Spleen (tissue), 7 donors: ENCODE measurements around the gene ZNF462.

Source experiments
- CTCF ChIP-seq, 11 experiments: fragments of 200-600 bp in 7 of 11; fragments of 450-650 bp in 4 of 11; sonication (generic) in 4 of 11; IDR thresholded peaks in 8 of 11; conservative IDR thresholded peaks in 3 of 11; 1 replicate in 7 of 11; 2 replicates in 4 of 11; pipeline versions ENCODE4 v1.4.0 to v1.8.0; 2016 to 2021; ENCODE audit warnings: antibody characterized with exemption in 11 of 11, inconsistent platforms in 4 of 11, mild to moderate bottlenecking in 1 of 11
- POLR2A ChIP-seq, 3 donors: fragments of 450-650 bp; IDR thresholded peaks; one replicate each; pipeline ENCODE4 v1.5.1; 2017; ENCODE audit warnings: antibody characterized with exemption in 3 of 3, mild to moderate bottlenecking in 1 of 3
- POLR2AphosphoS5 ChIP-seq, 3 donors: sonication (generic); formaldehyde crosslinking; IDR thresholded peaks; one replicate each; pipeline ENCODE4 v1.5.1; 2017; ENCODE audit warnings: antibody characterized with exemption in 3 of 3
- donor health status: DM: no; HTN: no; CAD: no; lungs with moderate emphysema.
- donor health status: DM: no; HTN: no; CAD: no.
- donor health status: DM: no; HTN: no; CAD: no.

- TF ChIP-seq POLR2AphosphoS5 (IDR thresholded peaks at IDR 0.05) (no peak), CTCF (IDR thresholded peaks at IDR 0.05 in 8 of 11, conservative IDR thresholded peaks at IDR 0.05 in 3 of 11) (no peak), POLR2A (IDR thresholded peaks at IDR 0.05) (no peak)
Measured at GRCh38 chr9:107018861-107019545, 156.0 kb downstream of the ZNF462 start.
